GM12878 (cell line): ENCODE data around the gene PLEKHG2. TPM values are rescaled to one million over a fixed set of nuclear protein-coding genes. Genes with fewer than 3 reads are reported as not detected.

Experiments
- BRCA1 ChIP-seq: IDR thresholded peaks from 2 replicates; pipeline ENCODE4 v1.6.1; 2011; ENCODE audit warnings: low read depth, low read length, improper control_type of control experiment
- HDAC6 ChIP-seq: fragments of 200-600 bp; sonication (generic); IDR thresholded peaks from one replicate; pipeline ENCODE4 v1.8.0; 2017; ENCODE audit warnings: antibody characterized with exemption; ENCODE audit not compliant: unreplicated experiment
- HDGF ChIP-seq: fragments of 450-650 bp; IDR thresholded peaks from 2 replicates; pipeline ENCODE4 v1.6.1; 2016; ENCODE audit warnings: antibody characterized with exemption
- KDM1A ChIP-seq: fragments of 200-600 bp; sonication (generic); IDR thresholded peaks from 2 replicates; pipeline ENCODE4 v1.6.1; 2016; ENCODE audit warnings: borderline replicate concordance
- KLF5 ChIP-seq: fragments of 450-650 bp; IDR thresholded peaks from 2 replicates; pipeline ENCODE4 v1.6.1; 2014; ENCODE audit warnings: mild to moderate bottlenecking; ENCODE audit not compliant: partially characterized antibody
- MLLT1 ChIP-seq: fragments of 450-650 bp; IDR thresholded peaks from 2 replicates; pipeline ENCODE4 v1.6.1; 2016; ENCODE audit warnings: mild to moderate bottlenecking
- MTA2 ChIP-seq: fragments of 450-650 bp; IDR thresholded peaks from 2 replicates; pipeline ENCODE4 v1.6.1; 2016; ENCODE audit warnings: low read depth, mild to moderate bottlenecking, moderate library complexity
- PML ChIP-seq: IDR thresholded peaks from 2 replicates; pipeline ENCODE4 v1.6.1; 2012; ENCODE audit warnings: low read length, inconsistent platforms
- RB1 ChIP-seq: fragments of 450-650 bp; formaldehyde crosslinking; IDR thresholded peaks from 2 replicates; pipeline ENCODE4 v1.6.1; 2017; ENCODE audit warnings: mild to moderate bottlenecking, borderline replicate concordance
- STAT1 ChIP-seq: fragments of 450-650 bp; conservative IDR thresholded peaks from 2 replicates; pipeline ENCODE4 v1.6.1; 2014; ENCODE audit warnings: antibody characterized with exemption, mild to moderate bottlenecking
- ZBTB40 ChIP-seq: fragments of 450-650 bp; IDR thresholded peaks from 2 replicates; pipeline ENCODE4 v1.6.1; 2016; ENCODE audit warnings: mild to moderate bottlenecking, moderate library complexity, borderline replicate concordance
- ZNF24 ChIP-seq: fragments of 450-650 bp; IDR thresholded peaks from 2 replicates; pipeline ENCODE4 v1.6.1; 2017; ENCODE audit warnings: antibody characterized with exemption, mild to moderate bottlenecking
- polyA plus RNA-seq, 11 experiments: library from polyadenylated mRNA; depleted of rRNA in 4 of 11; unstranded in 6 of 11; stranded (reverse) in 5 of 11; fragments of >200 nt; fragmentation: Nextera tagmentation in 4 of 11; fragmentation: Illumina TruSeq in 1 of 11; extraction: Ambion mirVana in 4 of 11; extraction: Trizol in 1 of 11; gene quantifications; 1 replicate in 1 of 11; 2 replicates in 10 of 11; pipeline versions ENCODE4 v1.2.1 to v1.2.3, GENCODE V29; 2011 to 2016; ENCODE audit warnings: inconsistent platforms in 2 of 11, missing spikeins in 2 of 11, low read depth in 1 of 11
- total RNA-seq, 4 experiments: library from RNA; depleted of rRNA in 3 of 4; stranded (reverse); fragments of >200 nt in 3 of 4; fragmentation: Illumina TruSeq in 1 of 4; extraction: Trizol in 1 of 4; gene quantifications; 2 replicates each; pipeline versions ENCODE4 v1.2.1 to v1.2.3, GENCODE V29; 2013 to 2021
- TF ChIP-seq, protein P1 (sequence below): IDR thresholded peaks from 2 replicates; pipeline ENCODE4 v1.6.1; 2011; ENCODE audit warnings: low read depth, low read length, improper control_type of control experiment, borderline replicate concordance
- TF ChIP-seq, protein P2 (sequence below): IDR thresholded peaks from 2 replicates; pipeline ENCODE4 v1.6.1; 2012; ENCODE audit warnings: low read length, inconsistent platforms
- TF ChIP-seq, protein P3 (sequence below): IDR thresholded peaks from 2 replicates; pipeline ENCODE4 v1.6.1; 2011; ENCODE audit warnings: low read depth, mild to moderate bottlenecking, low read length, moderate library complexity, borderline replicate concordance; ENCODE audit errors: extremely low read depth
- TF ChIP-seq, protein P4 (sequence below): fragments of 150-350 bp; IDR thresholded peaks from 2 replicates; pipeline ENCODE4 v1.6.1; 2016; ENCODE audit warnings: low read depth, low read length

PLEKHG2 gene
- total and polyA plus RNA-seq, 10 of the 15 experiments (the other 5 are each of a cell fraction or from before 2014, with no cell fraction given) = 3.0 to 62.5 (median 17.2) TPM

GRCh38 chr19:39401549-39402345 is 10.7 kb upstream of the PLEKHG2 start (continued):
- TF ChIP-seq, protein P1, sequence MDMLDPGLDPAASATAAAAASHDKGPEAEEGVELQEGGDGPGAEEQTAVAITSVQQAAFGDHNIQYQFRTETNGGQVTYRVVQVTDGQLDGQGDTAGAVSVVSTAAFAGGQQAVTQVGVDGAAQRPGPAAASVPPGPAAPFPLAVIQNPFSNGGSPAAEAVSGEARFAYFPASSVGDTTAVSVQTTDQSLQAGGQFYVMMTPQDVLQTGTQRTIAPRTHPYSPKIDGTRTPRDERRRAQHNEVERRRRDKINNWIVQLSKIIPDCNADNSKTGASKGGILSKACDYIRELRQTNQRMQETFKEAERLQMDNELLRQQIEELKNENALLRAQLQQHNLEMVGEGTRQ = no peak; the same call in 1 of the 2 replicates
- peak; percentile 79; the same call in 1 of the 2 replicates for TF ChIP-seq MTA2
- TF ChIP-seq, protein P2, sequence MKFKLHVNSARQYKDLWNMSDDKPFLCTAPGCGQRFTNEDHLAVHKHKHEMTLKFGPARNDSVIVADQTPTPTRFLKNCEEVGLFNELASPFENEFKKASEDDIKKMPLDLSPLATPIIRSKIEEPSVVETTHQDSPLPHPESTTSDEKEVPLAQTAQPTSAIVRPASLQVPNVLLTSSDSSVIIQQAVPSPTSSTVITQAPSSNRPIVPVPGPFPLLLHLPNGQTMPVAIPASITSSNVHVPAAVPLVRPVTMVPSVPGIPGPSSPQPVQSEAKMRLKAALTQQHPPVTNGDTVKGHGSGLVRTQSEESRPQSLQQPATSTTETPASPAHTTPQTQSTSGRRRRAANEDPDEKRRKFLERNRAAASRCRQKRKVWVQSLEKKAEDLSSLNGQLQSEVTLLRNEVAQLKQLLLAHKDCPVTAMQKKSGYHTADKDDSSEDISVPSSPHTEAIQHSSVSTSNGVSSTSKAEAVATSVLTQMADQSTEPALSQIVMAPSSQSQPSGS = no peak
- TF ChIP-seq KLF5 = peak; percentile 71
- no peak for TF ChIP-seq STAT1
- no peak for TF ChIP-seq RB1
- TF ChIP-seq, protein P3, sequence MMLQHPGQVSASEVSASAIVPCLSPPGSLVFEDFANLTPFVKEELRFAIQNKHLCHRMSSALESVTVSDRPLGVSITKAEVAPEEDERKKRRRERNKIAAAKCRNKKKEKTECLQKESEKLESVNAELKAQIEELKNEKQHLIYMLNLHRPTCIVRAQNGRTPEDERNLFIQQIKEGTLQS = no peak
- 0 out of 2 replicates have a peak, but pooled peaks have one; percentile 10 for TF ChIP-seq BRCA1
- TF ChIP-seq HDGF = no peak
- TF ChIP-seq, protein P4, sequence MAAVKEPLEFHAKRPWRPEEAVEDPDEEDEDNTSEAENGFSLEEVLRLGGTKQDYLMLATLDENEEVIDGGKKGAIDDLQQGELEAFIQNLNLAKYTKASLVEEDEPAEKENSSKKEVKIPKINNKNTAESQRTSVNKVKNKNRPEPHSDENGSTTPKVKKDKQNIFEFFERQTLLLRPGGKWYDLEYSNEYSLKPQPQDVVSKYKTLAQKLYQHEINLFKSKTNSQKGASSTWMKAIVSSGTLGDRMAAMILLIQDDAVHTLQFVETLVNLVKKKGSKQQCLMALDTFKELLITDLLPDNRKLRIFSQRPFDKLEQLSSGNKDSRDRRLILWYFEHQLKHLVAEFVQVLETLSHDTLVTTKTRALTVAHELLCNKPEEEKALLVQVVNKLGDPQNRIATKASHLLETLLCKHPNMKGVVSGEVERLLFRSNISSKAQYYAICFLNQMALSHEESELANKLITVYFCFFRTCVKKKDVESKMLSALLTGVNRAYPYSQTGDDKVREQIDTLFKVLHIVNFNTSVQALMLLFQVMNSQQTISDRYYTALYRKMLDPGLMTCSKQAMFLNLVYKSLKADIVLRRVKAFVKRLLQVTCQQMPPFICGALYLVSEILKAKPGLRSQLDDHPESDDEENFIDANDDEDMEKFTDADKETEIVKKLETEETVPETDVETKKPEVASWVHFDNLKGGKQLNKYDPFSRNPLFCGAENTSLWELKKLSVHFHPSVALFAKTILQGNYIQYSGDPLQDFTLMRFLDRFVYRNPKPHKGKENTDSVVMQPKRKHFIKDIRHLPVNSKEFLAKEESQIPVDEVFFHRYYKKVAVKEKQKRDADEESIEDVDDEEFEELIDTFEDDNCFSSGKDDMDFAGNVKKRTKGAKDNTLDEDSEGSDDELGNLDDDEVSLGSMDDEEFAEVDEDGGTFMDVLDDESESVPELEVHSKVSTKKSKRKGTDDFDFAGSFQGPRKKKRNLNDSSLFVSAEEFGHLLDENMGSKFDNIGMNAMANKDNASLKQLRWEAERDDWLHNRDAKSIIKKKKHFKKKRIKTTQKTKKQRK = no peak
- TF ChIP-seq ZBTB40 = peak; percentile 38; the same call in 1 of the 2 replicates
- no peak for TF ChIP-seq PML
- TF ChIP-seq ZNF24 = no peak
- peak; percentile 83 for TF ChIP-seq MLLT1
- TF ChIP-seq KDM1A = no peak
- peak; percentile 6 for TF ChIP-seq HDAC6
